Measurements from ENCODE around the gene KIF23.
"Not testable (repeated sequence)": the region's sequence is repeated elsewhere in the genome, so short reads cannot be mapped to it uniquely, and the experiment has no call there.

The KIF23 gene

DNA sequence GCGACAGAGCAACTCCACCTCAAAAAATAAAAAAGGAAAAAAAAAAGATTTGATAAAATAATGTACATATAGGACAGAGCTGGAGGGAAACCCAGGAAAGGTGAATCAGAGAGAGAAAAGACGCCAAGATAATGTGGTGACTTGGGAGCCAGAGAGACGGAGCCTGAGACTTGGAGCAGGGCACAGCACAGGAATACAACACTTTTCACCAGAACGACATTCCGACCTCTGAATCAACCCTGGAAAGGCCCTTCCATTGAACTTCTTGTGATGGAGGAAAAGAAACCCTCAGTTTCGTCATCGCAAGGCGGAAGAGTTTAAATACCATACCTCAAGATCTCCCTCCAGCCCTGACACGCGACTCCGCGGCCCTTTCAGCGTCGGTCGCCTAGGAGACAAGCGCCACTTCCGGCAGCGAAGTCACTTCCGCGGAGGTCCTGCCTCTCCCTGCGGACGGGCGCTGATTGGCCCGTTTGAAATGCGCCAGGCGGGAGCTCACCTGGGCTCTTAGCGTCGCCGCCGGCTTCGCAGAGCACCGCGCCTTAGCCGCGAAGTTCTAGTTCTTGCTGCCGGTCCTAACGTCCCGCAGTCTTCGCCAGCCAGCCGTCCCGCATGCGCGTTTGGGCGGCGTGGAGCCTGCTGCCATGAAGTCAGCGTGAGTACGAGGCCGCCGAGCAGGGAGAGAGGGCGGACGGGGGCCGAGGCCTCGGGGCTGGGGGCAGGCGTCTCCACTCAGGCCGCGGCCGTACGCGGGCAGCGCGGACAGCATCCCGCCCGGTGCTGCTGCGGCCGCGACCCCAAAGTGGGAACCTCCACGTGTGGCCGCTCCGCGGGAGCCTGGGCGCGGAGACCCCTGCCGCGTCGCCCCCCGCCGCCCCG is at the start of gene KIF23:
Gene KIF23, plus strand, starts transcription at position 528 of the 879 bp plus-strand sequence. Its CDS starts 117 bp downstream, at position 645.
- DNase-seq (ENCODE audit: low spot score), result peak; percentile 94

GRCh38 chr15:69367236-69367635 is 46.9 kb upstream of the KIF23 start:
- DNase-seq (ENCODE audit: low spot score), result no peak

- no peak for DNase-seq (ENCODE audit: low spot score)
These were observed 44.5 kb upstream of the KIF23 start for GRCh38 chr15:69369631-69370030.

- DNase-seq (ENCODE audit: low spot score), result no peak
These were observed 40.7 kb upstream of the KIF23 start for GRCh38 chr15:69373406-69373805.

- peak; percentile 22 for DNase-seq (ENCODE audit: low spot score)
These were observed 38.9 kb upstream of the KIF23 start for GRCh38 chr15:69375151-69375790.

GRCh38 chr15:69377216-69377970 is 36.8 kb upstream of the KIF23 start:
- DNase-seq (ENCODE audit: low spot score), result peak; percentile 57

GRCh38 chr15:69380100-69380725 is 33.9 kb upstream of the KIF23 start:
- DNase-seq (ENCODE audit: low spot score), result peak; percentile 53

DNA sequence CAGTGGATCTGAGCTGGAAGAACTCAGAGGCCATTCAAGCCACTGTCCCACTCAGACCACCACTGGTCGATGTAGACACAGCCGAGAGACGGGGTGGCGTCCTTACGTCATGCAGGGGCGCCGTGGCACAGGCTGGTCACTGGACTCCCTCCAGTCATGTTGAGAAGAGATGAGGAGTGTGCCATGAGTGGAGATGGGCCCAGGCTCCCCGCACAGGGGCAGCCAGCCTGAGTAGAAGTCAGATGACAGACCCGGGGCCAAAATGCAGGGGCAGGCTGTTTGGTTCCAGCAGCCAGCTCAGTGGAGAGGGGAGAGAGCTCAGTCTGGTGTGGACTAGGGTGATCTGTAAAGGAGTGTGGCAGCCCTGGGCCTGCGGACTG is 33.4 kb upstream of the KIF23 start:
- peak; percentile 48 for DNase-seq (ENCODE audit: low spot score)

GRCh38 chr15:69382176-69382575 is 32.0 kb upstream of the KIF23 start:
- DNase-seq (ENCODE audit: low spot score), result not testable (repeated sequence)

DNA sequence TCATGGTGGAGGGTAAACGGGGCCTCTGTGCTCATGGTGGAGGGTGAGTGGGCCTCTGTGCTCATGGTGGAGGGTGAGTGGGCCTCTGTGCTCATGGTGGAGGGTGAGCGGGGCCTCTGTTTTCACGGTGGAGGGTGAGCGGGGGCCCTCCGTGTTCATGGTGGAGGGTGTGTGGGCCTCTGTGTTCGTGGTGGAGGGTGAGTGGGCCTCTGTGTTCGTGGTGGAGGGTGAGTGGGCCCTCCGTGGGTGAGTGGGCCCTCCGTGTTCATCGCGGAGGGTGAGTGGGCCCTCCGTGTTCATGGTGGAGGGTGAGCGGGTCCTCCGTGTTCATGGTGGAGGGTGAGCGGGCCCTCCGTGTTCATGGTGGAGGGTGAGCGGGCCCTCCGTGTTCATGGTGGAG is 30.1 kb upstream of the KIF23 start:
- not testable (repeated sequence) for DNase-seq (ENCODE audit: low spot score)

DNA sequence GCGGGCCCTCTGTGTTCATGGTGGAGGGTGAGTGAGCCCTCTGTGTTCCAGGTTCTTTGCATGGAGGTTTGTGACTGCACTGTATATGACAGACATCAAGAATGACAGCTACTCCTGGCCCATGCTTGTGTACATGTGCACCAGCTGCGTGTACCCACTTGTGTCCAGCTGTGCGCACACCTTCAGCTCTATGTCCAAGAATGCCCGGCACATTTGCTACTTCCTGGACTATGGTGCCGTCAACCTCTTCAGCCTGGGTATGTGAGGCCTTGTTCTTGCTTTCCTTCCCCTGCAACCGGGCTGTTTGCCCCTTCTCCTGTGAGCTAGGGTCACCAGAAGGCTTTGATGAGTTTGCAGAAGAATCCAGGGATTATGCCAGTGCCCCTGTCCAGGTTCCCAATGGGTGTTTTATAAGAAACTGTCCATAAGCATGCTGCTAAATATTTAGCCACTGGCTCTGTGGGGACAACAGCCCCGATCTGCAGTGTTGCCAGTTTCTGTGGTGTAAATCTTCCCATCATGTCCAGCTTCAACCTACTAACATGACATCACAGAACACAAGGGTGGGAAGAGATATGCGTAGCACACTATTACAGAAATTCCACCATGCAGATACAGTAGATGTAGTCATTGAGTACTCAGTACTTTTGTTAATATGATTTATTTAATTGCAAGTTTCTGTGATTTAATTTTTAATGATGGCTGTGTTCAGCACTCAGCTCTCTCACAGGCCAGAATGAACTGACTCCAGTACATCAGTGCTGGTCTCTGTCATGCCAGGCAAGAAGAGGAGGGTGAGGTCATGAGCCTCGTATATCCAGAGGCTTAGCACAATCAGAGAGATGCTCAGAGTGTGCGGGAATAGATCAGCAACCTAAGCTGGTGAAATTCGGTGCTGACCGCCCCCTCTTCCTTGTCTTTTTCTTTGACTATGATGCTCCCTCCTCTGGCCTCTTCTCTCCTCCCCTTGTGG is 29.2 kb upstream of the KIF23 start:
- no peak for DNase-seq (ENCODE audit: low spot score)

DNA sequence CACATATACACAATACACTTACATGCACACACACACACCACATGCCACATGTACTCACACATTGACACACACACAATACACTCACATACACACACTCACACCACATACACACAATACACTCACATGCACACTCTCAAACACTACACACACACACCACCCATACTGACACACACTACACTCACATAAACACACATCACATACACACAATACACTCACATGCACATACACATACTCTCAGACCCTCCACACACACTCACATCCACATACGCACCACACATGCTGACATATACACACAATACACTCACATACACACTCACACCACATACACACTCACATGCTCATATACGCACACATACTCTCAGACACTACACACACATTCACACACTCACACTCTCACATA is 28.3 kb upstream of the KIF23 start:
- no peak for DNase-seq (ENCODE audit: low spot score)

- no peak for DNase-seq (ENCODE audit: low spot score)
These were observed 27.9 kb upstream of the KIF23 start for GRCh38 chr15:69386284-69386683.

GRCh38 chr15:69388260-69388705 is 25.9 kb upstream of the KIF23 start:
- peak; percentile 62 for DNase-seq (ENCODE audit: low spot score)

- no peak for DNase-seq (ENCODE audit: low spot score)
These were observed 24.7 kb upstream of the KIF23 start for GRCh38 chr15:69389426-69389825.

DNA sequence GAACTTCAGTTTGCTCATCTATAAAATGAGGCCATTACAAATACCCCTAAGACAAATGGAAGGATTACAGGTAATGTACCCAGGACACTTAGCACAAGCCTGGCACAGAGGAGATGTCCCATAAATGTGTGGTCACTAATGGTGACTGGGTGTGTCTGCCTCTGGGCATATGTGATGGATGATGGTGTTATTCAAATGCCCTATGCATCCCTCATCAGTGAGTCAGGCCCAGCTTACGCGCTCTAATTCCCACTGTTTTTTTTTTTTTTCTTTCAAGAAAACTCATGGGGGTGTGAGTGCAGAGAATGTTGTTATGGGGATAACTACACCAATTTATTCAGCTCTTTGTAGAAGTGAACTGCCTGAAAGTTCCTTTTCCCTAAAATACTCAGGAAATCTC is 23.6 kb upstream of the KIF23 start:
- DNase-seq (ENCODE audit: low spot score), result no peak

DNA sequence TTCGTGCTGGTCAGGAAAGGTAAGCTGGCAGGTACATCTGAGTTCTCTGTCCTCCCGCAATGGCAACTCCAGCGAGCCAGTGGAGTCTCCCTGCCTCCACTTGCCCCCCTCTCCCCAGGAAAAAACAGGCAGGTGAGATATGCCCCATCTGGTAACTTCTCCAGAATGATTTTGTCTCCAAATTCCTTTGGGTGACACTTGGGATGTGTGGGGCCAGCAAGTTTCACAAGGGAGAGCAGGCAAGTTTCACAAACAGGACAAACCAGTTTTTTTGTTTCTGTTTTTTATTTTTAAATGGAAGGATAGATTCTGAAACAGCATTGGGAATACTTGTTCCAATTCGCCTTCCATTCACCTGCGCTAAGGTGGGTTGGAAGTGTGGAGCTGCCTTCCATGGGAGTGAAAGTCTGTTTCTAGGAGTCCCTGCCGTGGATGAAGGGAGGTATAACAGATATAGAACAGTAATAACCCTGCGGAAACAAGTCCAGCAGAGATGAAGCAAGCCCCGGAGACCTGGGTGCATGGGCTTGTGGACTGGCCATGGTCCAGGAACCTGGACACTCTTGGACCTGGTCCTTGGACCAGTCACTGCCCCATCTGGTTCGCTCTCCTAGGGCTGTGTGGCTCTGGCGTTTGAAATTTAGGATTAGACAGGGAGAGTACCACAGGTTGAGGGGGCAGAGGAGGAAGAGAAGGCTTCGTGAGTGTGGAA is 22.9 kb upstream of the KIF23 start:
- DNase-seq (ENCODE audit: low spot score), result peak; percentile 47

- DNase-seq (ENCODE audit: low spot score), result no peak
These were observed 21.8 kb upstream of the KIF23 start for GRCh38 chr15:69392352-69392751.

- no peak for DNase-seq (ENCODE audit: low spot score)
These were observed 20.2 kb upstream of the KIF23 start for GRCh38 chr15:69393831-69394491.
